ENCODE results near the gene CNTNAP5. TPM values are rescaled to one million over a fixed set of nuclear protein-coding genes. Genes with fewer than 3 reads are reported as not detected.

Gene CNTNAP5
- total and polyA plus RNA-seq, 2 of the 8 experiments (the other 6 are each of a cell fraction or from before 2014, with no cell fraction given) = 0.11 to 0.76 TPM

GRCh38 chr2:124001696-124002430, 23.2 kb upstream of the CNTNAP5 start:
- no peak overlapping the region for H3K4me3 ChIP-seq (ENCODE audit: extremely low read depth in 1 of 4, insufficient read depth in 2 of 4, low read depth in 3 of 4, low read length in 4 of 4)
- no peaks in the 10 kb centered on the region for H3K4me1 ChIP-seq (replicated peaks in 1 of 4; ENCODE audit: control insufficient read depth in 3 of 4, insufficient read depth in 4 of 4, low read length in 3 of 4)
- H3K14ac ChIP-seq (ENCODE audit: insufficient read length) = no peak overlapping the region
- H2BK20ac ChIP-seq (ENCODE audit: low read length) = no peak overlapping the region
- no peak overlapping the region for H4K8ac ChIP-seq (ENCODE audit: extremely low read depth, insufficient read depth, low read length)
- H3K27ac ChIP-seq (ENCODE audit: low read depth, low read length) = no peak overlapping the region
- H4K91ac ChIP-seq (replicated peaks; ENCODE audit: insufficient read length, low read length) = no peak overlapping the region
- H3K9me3 ChIP-seq (ENCODE audit: insufficient read depth in 2 of 2, low read depth in 1 of 2, low read length in 1 of 2) = no peaks in the 10 kb centered on the region
- H2AFZ ChIP-seq (ENCODE audit: low read length) = no peak overlapping the region
- no peak overlapping the region for H3K4ac ChIP-seq (replicated peaks; ENCODE audit: insufficient read length, low read depth, low read length)
- no peak overlapping the region for H3K23ac ChIP-seq (ENCODE audit: insufficient read length)
- H3K36me3 ChIP-seq (ENCODE audit: control insufficient read depth in 2 of 4, insufficient read depth in 4 of 4, low read length in 3 of 4) = no peaks in the 10 kb centered on the region
- H3K56ac ChIP-seq (replicated peaks; ENCODE audit: insufficient read length, low read depth, low read length) = no peak overlapping the region
- WGBS, 2 experiments (ENCODE audit: extremely low coverage in 1 of 2, insufficient coverage in 1 of 2, insufficient read length in 1 of 2, insufficient replicate concordance in 2 of 2, low coverage in 1 of 2, low lambda C conversion rate in 2 of 2, missing lambda C conversion rate in 1 of 2) = 84% methylated on average over 11 of the region's 11 CpGs; no CpG with 5 or more reads in 1 of the 2 experiments
- no peak overlapping the region for H2BK15ac ChIP-seq (ENCODE audit: low read length)
- H4K20me1 ChIP-seq (replicated peaks in 1 of 2; ENCODE audit: control insufficient read depth in 1 of 2, insufficient read depth in 2 of 2, low read length in 2 of 2) = no peaks in the 10 kb centered on the region
- no peak for DNase-seq (ENCODE audit: low read depth in 1 of 2, low spot score in 2 of 2)
- no peak for TF ChIP-seq ZNF274 (IDR thresholded peaks at IDR 0.05; ENCODE audit: borderline replicate concordance, extremely low read depth, low read length)
- H3K18ac ChIP-seq (ENCODE audit: extremely low read depth, low read length) = no peak overlapping the region
- no peak overlapping the region for H3K4me2 ChIP-seq (ENCODE audit: insufficient read depth in 1 of 2, low read depth in 2 of 2, low read length in 2 of 2)
- H2AK5ac ChIP-seq (ENCODE audit: low read depth, low read length) = no peak overlapping the region
- H3K27me3 ChIP-seq (replicated peaks in 1 of 4; ENCODE audit: control insufficient read depth in 3 of 4, extremely low read depth in 1 of 4, insufficient read depth in 3 of 4, low read length in 3 of 4) = peaks cover 0 to 1% (median 0%) of the 10 kb centered on the region in 4 experiments; a peak in 1 of 7 replicates
- no peaks in the 10 kb centered on the region for H3K79me2 ChIP-seq (ENCODE audit: control insufficient read depth in 1 of 2, insufficient read depth in 2 of 2, low read length in 2 of 2)
- no peak for FAIRE-seq
- ChIA-PET CTCF (ENCODE audit: partially characterized antibody) (no interaction called here), POLR2A (ENCODE audit: partially characterized antibody) (no interaction called here)
- no peak overlapping the region for H2BK120ac ChIP-seq (replicated peaks; ENCODE audit: low read depth, low read length)
- no peaks in the 10 kb centered on the region for H3K23me2 ChIP-seq (ENCODE audit: low read depth, low read length)
- no peaks in the 10 kb centered on the region for H3K79me1 ChIP-seq (ENCODE audit: low read depth, low read length)
- no peak overlapping the region for H4K5ac ChIP-seq (ENCODE audit: insufficient read length, low read depth, low read length)
- no peak overlapping the region for H2BK12ac ChIP-seq (ENCODE audit: low read depth, low read length)
- no peak overlapping the region for H2BK5ac ChIP-seq (ENCODE audit: low read depth, low read length)
- H3K9ac ChIP-seq (replicated peaks in 1 of 4; ENCODE audit: extremely low read depth in 1 of 4, low read depth in 3 of 4, low read length in 3 of 4) = no peak overlapping the region

Data from H1 (cell line).